ENCODE data around the gene MEGF6. TPM values are rescaled to one million over a fixed set of nuclear protein-coding genes. Genes with fewer than 3 reads are reported as not detected.

Gene MEGF6
- total RNA-seq, 1 donor from 2014 or later = 198 TPM

- DNase-seq (ENCODE audit: low spot score) = no peak
- Mint-ChIP-seq H3K27me3 (ENCODE audit: unreplicated experiment) (peaks cover 28% of the 10 kb centered on the region), H3K4me3 (ENCODE audit: unreplicated experiment) (peak overlapping the region; percentile 65), H3K4me1 (ENCODE audit: unreplicated experiment) (no peaks in the 10 kb centered on the region), H3K36me3 (ENCODE audit: low read depth, unreplicated experiment) (peaks cover 22% of the 10 kb centered on the region), H3K27ac (ENCODE audit: unreplicated experiment) (no peak overlapping the region), H3K9me3 (ENCODE audit: unreplicated experiment) (no peaks in the 10 kb centered on the region)
- TF ChIP-seq, protein P1, sequence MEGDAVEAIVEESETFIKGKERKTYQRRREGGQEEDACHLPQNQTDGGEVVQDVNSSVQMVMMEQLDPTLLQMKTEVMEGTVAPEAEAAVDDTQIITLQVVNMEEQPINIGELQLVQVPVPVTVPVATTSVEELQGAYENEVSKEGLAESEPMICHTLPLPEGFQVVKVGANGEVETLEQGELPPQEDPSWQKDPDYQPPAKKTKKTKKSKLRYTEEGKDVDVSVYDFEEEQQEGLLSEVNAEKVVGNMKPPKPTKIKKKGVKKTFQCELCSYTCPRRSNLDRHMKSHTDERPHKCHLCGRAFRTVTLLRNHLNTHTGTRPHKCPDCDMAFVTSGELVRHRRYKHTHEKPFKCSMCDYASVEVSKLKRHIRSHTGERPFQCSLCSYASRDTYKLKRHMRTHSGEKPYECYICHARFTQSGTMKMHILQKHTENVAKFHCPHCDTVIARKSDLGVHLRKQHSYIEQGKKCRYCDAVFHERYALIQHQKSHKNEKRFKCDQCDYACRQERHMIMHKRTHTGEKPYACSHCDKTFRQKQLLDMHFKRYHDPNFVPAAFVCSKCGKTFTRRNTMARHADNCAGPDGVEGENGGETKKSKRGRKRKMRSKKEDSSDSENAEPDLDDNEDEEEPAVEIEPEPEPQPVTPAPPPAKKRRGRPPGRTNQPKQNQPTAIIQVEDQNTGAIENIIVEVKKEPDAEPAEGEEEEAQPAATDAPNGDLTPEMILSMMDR (IDR thresholded peaks at IDR 0.05; ENCODE audit: unreplicated experiment) = no peak
Observed at GRCh38 chr1:3488432-3488831, 122.9 kb downstream of the MEGF6 start.

DNA sequence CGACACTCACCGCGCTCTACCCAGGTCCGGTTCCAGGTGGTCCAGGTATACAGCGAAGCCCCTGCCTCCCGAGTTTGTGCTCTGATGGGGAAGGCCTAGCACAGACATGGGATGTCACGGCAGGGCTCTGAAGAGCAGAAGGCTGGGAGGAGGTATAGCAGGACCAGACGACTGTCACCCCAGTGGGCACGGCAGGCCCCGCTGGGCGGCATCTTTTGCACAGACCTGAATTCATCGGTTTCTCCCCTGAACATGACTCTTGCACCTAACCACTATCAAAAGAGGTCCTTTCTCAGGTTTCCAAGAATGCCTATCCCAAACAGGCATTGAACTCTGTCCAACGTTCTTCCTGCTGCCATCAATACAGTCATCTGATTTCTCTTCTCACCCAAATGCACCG, 126.3 kb downstream of the MEGF6 start:
- no peak for DNase-seq (ENCODE audit: low spot score)
- Mint-ChIP-seq H3K4me3 (ENCODE audit: unreplicated experiment) (no peak overlapping the region), H3K4me1 (ENCODE audit: unreplicated experiment) (no peaks in the 10 kb centered on the region), H3K36me3 (ENCODE audit: low read depth, unreplicated experiment) (peaks cover 22% of the 10 kb centered on the region), H3K9me3 (ENCODE audit: unreplicated experiment) (no peaks in the 10 kb centered on the region), H3K27ac (ENCODE audit: unreplicated experiment) (no peak overlapping the region), H3K27me3 (ENCODE audit: unreplicated experiment) (peaks cover 25% of the 10 kb centered on the region)
- TF ChIP-seq, protein P1 (IDR thresholded peaks at IDR 0.05; ENCODE audit: unreplicated experiment) = no peak

DNA sequence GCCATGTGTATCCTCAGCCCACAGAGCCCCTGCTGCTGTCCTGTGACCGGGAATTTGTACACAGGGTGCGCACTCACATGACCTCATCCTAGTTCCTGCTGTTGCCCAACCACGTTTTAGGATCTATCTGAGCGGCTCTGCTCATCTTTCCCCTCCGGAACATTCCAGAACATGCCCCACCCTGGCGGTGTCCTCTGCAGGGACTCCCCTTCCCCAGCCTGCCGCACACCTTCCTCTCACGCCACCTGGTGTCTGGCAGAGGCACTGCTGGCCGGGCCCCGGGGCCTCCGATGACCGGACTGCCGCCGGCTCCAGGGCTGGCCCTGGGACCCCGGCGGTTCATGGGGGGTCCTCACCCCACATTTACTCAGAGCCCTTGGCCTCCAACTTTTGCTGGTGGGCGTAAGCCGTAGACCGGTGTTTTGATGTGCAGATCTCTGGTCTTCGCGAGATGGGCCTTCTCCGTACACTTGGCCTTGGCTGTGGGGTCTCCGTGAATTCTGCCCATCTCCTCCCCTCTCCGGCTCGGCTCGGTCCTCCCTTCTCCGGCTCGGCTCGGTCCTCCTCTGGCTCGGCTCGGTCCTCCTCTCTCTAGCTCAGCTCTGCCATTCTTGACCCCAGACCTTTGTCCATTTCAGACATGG, 127.4 kb downstream of the MEGF6 start:
- Mint-ChIP-seq H3K4me3 (ENCODE audit: unreplicated experiment) (no peak overlapping the region), H3K9me3 (ENCODE audit: unreplicated experiment) (no peaks in the 10 kb centered on the region), H3K4me1 (ENCODE audit: unreplicated experiment) (no peaks in the 10 kb centered on the region), H3K27ac (ENCODE audit: unreplicated experiment) (no peak overlapping the region), H3K36me3 (ENCODE audit: low read depth, unreplicated experiment) (peaks cover 19% of the 10 kb centered on the region), H3K27me3 (ENCODE audit: unreplicated experiment) (peaks cover 28% of the 10 kb centered on the region)
- DNase-seq (ENCODE audit: low spot score) = peak; percentile 80
- TF ChIP-seq, protein P1 (IDR thresholded peaks at IDR 0.05; ENCODE audit: unreplicated experiment) = peak; percentile 75

- peaks cover 14% of the 10 kb centered on the region for H3K36me3 Mint-ChIP-seq (ENCODE audit: low read depth, unreplicated experiment)
- DNase-seq (ENCODE audit: low spot score) = no peak
- no peaks in the 10 kb centered on the region for H3K9me3 Mint-ChIP-seq (ENCODE audit: unreplicated experiment)
- no peak overlapping the region for H3K4me3 Mint-ChIP-seq (ENCODE audit: unreplicated experiment)
- no peak overlapping the region for H3K27ac Mint-ChIP-seq (ENCODE audit: unreplicated experiment)
- no peaks in the 10 kb centered on the region for H3K4me1 Mint-ChIP-seq (ENCODE audit: unreplicated experiment)
- TF ChIP-seq, protein P1 (IDR thresholded peaks at IDR 0.05; ENCODE audit: unreplicated experiment) = no peak
- peaks cover 28% of the 10 kb centered on the region for H3K27me3 Mint-ChIP-seq (ENCODE audit: unreplicated experiment)
Observed at GRCh38 chr1:3483380-3483779, 127.9 kb downstream of the MEGF6 start.

- H3K27ac Mint-ChIP-seq (ENCODE audit: unreplicated experiment) = no peak overlapping the region
Observed at GRCh38 chr1:3482378-3482849, 128.9 kb downstream of the MEGF6 start.

More at GRCh38 chr1:3482378-3482849, 128.9 kb downstream of the MEGF6 start:
- TF ChIP-seq, protein P1 (IDR thresholded peaks at IDR 0.05; ENCODE audit: unreplicated experiment) = no peak
- no peaks in the 10 kb centered on the region for H3K4me1 Mint-ChIP-seq (ENCODE audit: unreplicated experiment)
- no peak overlapping the region for H3K4me3 Mint-ChIP-seq (ENCODE audit: unreplicated experiment)
- H3K36me3 Mint-ChIP-seq (ENCODE audit: low read depth, unreplicated experiment) = peaks cover 8% of the 10 kb centered on the region
- no peak for DNase-seq (ENCODE audit: low spot score)
- no peaks in the 10 kb centered on the region for H3K9me3 Mint-ChIP-seq (ENCODE audit: unreplicated experiment)
- peaks cover 28% of the 10 kb centered on the region for H3K27me3 Mint-ChIP-seq (ENCODE audit: unreplicated experiment)

All from endothelial cell (in vitro differentiated cells).